ENCODE measurements around the gene EDC4. TPM values are rescaled to one million over a fixed set of nuclear protein-coding genes. Genes with fewer than 3 reads are reported as not detected.

The EDC4 gene
- total RNA-seq, 1 donor from 2014 or later: 83.0 TPM

GRCh38 chr16:67841816-67842508 lies 30.9 kb upstream of the EDC4 start, which contains the start of gene THAP11:
THAP11 (plus strand) TSS chr16:67842320; CDS start chr16:67842555, 235 bp downstream.
- DNase-seq (ENCODE audit: low spot score): peak; percentile 98
- H3K9me3 Mint-ChIP-seq (ENCODE audit: unreplicated experiment): no peaks in the 10 kb centered on the region
- TF ChIP-seq CTCF (IDR thresholded peaks at IDR 0.05; ENCODE audit: unreplicated experiment): peak; percentile 80
- H3K4me3 Mint-ChIP-seq (ENCODE audit: unreplicated experiment): peak within 1 kb of the TSS; percentile 91
- no peaks in the 10 kb centered on the region for H3K36me3 Mint-ChIP-seq (ENCODE audit: low read depth, unreplicated experiment)
- peaks cover 26% of the 10 kb centered on the region for H3K4me1 Mint-ChIP-seq (ENCODE audit: unreplicated experiment)
- H3K27me3 Mint-ChIP-seq (ENCODE audit: unreplicated experiment): peaks cover 14% of the 10 kb centered on the region
- H3K27ac Mint-ChIP-seq (ENCODE audit: unreplicated experiment): peak within 1 kb of the TSS; percentile 67

- Mint-ChIP-seq H3K27me3 (ENCODE audit: unreplicated experiment) (peaks cover 13% of the 10 kb centered on the region), H3K4me3 (ENCODE audit: unreplicated experiment) (peak overlapping the region; percentile 91), H3K9me3 (ENCODE audit: unreplicated experiment) (no peaks in the 10 kb centered on the region)
Measured at GRCh38 chr16:67842509-67843342, 30.1 kb upstream of the EDC4 start.

GRCh38 chr16:67843343-67843765 lies 29.5 kb upstream of the EDC4 start:
- Mint-ChIP-seq H3K4me1 (ENCODE audit: unreplicated experiment) (peaks cover 34% of the 10 kb centered on the region), H3K27me3 (ENCODE audit: unreplicated experiment) (peaks cover 13% of the 10 kb centered on the region), H3K4me3 (ENCODE audit: unreplicated experiment) (peak overlapping the region; percentile 91), H3K27ac (ENCODE audit: unreplicated experiment) (peak overlapping the region; percentile 30), H3K36me3 (ENCODE audit: low read depth, unreplicated experiment) (no peaks in the 10 kb centered on the region), H3K9me3 (ENCODE audit: unreplicated experiment) (no peaks in the 10 kb centered on the region)
- peak; percentile 15 for DNase-seq (ENCODE audit: low spot score)
- TF ChIP-seq CTCF (IDR thresholded peaks at IDR 0.05; ENCODE audit: unreplicated experiment): no peak

More at GRCh38 chr16:67842509-67843342, 30.1 kb upstream of the EDC4 start:
- TF ChIP-seq CTCF (IDR thresholded peaks at IDR 0.05; ENCODE audit: unreplicated experiment): no peak
- Mint-ChIP-seq H3K4me1 (ENCODE audit: unreplicated experiment) (peaks cover 29% of the 10 kb centered on the region), H3K36me3 (ENCODE audit: low read depth, unreplicated experiment) (no peaks in the 10 kb centered on the region), H3K27ac (ENCODE audit: unreplicated experiment) (no peak overlapping the region)
- DNase-seq (ENCODE audit: low spot score): peak; percentile 59

GRCh38 chr16:67844497-67844896 lies 28.4 kb upstream of the EDC4 start:
- Mint-ChIP-seq H3K27me3 (ENCODE audit: unreplicated experiment) (peaks cover 13% of the 10 kb centered on the region), H3K27ac (ENCODE audit: unreplicated experiment) (no peak overlapping the region), H3K4me3 (ENCODE audit: unreplicated experiment) (no peak overlapping the region), H3K36me3 (ENCODE audit: low read depth, unreplicated experiment) (no peaks in the 10 kb centered on the region), H3K9me3 (ENCODE audit: unreplicated experiment) (no peaks in the 10 kb centered on the region), H3K4me1 (ENCODE audit: unreplicated experiment) (peaks cover 34% of the 10 kb centered on the region)
- no peak for DNase-seq (ENCODE audit: low spot score)
- TF ChIP-seq CTCF (IDR thresholded peaks at IDR 0.05; ENCODE audit: unreplicated experiment): no peak

Measured in endothelial cell (in vitro differentiated cells).